Endothelial cell of hepatic sinusoid (primary cell): Measurements from ENCODE around the gene DMC1.
"Not testable (repeated sequence)": the region's sequence is repeated elsewhere in the genome, so short reads cannot be mapped to it uniquely, and the experiment has no call there.

Source experiments
- in situ Hi-C: cut with HindIII; loops from 2 replicates; pipeline ENCODE4 v1.10.0; 2017; ENCODE audit warnings: low sequenced_read_pairs

DMC1 gene

GRCh38 chr22:38569972-38570778 lies at the start of gene DMC1:
Gene DMC1 (minus strand): TSS chr22:38570183. CDS start chr22:38568256, 1,927 bp downstream.
- in situ Hi-C loops, result no loop called here

GRCh38 chr22:38618682-38619081 lies 48.7 kb upstream of the DMC1 start:
- in situ Hi-C loops, result no loop called here

- in situ Hi-C loops, result no loop called here
Observed at GRCh38 chr22:38618258-38618657, 48.3 kb upstream of the DMC1 start.

DNA sequence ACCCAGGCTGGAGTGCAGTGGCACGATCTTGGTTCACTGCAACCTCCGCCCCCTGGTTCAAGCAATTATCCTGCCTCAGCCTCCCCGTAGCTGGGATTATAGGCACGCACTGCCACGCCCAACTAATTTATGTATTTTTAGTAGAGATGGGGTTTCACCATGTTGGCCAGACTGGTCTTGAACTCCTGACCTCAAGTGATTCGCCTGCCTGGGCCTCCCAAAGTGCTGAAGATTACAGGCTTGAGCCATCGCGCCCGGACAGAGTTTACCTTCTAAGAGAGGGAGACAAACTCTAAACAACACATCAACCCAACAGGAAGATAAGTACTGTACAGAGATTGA lies 45.1 kb upstream of the DMC1 start:
- in situ Hi-C loops, result not testable (repeated sequence)

- in situ Hi-C loops, result no loop called here
Observed at GRCh38 chr22:38614332-38615063, 44.5 kb upstream of the DMC1 start.

DNA sequence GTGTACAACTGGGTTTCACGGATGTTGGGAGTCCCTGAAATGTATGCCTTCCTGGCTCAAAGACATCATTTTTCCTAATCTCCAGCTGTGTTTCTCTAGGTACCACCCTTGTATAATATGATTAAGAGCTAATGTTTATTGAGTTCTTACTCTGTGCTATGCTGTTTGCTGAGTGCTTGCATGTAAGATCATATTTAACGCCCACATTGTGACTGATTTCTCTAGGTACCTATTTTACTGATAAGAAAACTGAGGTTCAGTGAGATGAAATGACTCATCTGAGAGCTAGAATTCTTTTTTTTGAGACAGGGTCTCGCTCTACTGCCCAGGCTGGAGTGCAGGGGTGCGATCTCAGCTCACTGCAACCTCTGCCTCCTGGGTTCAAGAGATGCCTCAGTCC lies 43.6 kb upstream of the DMC1 start:
- in situ Hi-C loops, result no loop called here

GRCh38 chr22:38612217-38613006 lies 42.4 kb upstream of the DMC1 start:
- in situ Hi-C loops, result no loop called here

DNA sequence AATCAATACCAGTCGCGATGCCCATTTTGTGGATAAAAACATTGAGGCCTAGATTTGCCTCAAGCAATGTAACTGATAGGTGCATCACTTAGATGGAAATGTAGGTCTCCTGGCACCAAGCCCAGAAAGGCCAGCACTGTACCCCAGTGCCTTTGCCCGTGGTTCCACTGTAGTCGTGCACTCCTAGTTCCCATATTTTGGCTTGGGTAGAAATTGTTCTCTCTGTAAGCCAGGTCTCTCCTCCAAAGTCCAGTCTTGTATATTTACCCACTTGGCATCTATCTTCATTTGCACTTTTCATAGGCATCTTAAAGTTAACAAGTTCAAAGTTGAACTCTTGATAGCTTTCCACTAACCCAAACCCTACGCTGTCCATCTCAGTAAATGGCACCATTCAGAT lies 41.6 kb upstream of the DMC1 start:
- in situ Hi-C loops, result no loop called here

GRCh38 chr22:38610234-38610633 lies 40.3 kb upstream of the DMC1 start:
- in situ Hi-C loops, result no loop called here

DNA sequence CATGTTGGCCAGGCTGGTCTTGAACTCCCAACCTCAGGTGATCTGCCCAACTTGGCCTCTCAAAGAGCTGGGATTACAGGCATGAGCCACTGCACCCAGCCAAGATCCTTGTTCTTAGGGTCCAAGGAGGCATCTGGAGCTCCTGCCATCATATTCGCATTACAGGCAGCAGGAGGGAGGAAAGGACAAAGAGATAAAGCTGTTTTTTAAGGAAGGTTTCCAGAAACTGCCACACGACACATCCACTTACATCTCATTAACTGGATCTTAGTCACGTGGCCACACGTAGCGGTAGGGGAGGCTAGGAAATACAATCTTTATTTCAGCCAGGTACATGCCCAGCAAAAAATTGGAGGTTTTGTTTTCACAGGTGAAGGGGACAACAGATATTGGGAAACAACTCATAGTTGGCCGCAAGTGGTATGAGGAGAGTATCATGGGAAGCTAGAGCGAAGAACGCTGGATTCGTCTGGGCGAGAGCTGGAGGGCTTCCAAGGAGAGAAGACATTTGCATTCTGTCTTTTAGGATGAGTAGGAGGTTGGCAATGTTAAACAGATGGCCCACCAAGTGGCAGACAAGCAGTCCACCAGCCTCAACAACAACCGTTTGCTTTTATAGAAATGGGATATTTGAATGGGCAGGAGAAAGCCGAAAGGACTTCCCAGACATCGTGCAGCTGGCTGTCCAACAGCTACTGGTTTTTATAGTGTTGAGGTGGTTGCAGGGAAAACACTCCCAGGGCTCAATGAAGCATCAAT lies 39.2 kb upstream of the DMC1 start:
- in situ Hi-C loops, result loop anchor here (5.0 kb wide), 2 partner anchors 43 to 52 kb away; no protein-coding TSS in a partner anchor

- in situ Hi-C loops, result loop anchor here (5.0 kb wide), 2 partner anchors 45 to 50 kb away; no protein-coding TSS in a partner anchor
Observed at GRCh38 chr22:38607680-38608079, 37.7 kb upstream of the DMC1 start.

- in situ Hi-C loops, result no loop called here
Observed at GRCh38 chr22:38602166-38602565, 32.2 kb upstream of the DMC1 start.

DNA sequence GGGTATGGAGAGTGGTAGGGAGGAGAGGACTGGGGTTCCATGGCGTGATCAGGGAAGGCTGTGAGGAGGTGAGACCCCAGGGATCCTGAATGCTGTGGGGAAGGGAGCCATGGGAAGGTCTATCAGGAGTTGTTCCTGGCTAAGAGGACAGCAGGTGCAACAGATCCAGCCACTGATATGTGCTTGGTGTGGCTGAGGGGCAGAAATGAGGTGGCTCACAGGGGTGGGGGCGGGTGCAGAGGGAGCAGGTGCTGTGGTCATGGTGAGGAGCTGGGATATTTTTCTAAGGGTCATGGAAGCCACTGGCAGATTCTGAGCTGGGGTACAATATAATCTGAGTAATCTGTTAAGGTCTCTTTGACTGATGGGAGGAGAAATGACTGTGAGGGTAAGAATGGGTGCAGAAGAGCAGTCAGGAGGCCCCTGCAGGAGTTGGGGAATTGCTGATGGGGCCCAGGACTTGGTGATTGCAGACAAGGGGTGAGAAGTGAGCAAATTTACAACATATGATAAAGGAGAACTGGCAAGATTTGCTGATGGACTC lies 31.3 kb upstream of the DMC1 start:
- in situ Hi-C loops, result no loop called here

- in situ Hi-C loops, result no loop called here
Observed at GRCh38 chr22:38599466-38599865, 29.5 kb upstream of the DMC1 start.

GRCh38 chr22:38582923-38583322 lies 12.9 kb upstream of the DMC1 start:
- in situ Hi-C loops, result not testable (repeated sequence)

DNA sequence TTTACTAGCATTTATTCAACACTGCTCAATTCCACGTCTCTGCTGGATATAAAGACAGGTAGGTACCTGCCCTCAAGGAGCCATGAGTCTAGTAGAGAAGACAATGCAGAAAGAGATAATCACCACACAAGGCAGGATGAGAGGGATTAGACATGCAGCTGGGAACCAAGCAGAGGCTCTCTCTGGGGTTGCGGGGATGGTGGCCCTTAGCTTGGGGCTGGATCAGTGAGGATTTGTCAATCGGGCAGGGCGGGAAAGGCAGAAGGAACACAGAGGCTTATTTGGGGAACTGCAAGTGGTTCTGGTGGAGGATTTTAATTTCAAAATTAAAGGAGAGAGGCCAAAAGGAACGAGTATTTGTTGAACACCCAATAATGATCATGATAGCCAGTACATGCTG lies 8.5 kb upstream of the DMC1 start:
- in situ Hi-C loops, result no loop called here

- in situ Hi-C loops, result no loop called here
Observed at GRCh38 chr22:38572065-38572464, 2.1 kb upstream of the DMC1 start.

DNA sequence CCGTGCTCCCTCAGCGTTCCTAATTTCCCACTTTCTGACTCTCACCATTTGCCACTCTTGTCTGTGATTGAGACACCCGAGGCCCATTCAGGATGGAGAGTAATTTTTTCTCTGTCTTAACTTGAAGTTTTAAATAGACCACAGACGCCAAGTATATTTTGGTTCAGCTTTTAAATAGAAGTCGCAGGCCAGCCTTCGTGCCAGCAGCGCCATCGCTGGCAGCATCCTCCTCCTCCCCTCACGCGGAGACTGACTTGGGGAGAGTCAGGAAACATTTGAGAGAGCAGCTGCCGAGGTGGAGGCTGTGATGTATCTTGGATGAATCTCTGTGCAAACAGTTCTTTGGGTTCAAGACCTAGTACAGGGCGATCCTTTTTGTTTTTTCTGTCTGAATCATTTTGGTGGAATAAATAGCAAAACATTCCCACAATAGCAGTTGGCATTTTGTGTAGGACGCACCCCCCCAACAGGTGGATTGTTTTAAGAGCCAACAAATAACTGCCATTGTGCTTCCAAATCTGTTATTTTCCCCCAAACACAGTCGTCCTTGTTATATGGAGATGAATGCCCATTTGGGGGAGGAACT lies 889 bp upstream of the DMC1 start:
- in situ Hi-C loops, result no loop called here

GRCh38 chr22:38569181-38569971 lies 607 bp downstream of the DMC1 start:
- in situ Hi-C loops, result no loop called here
